DOHH2 (cell line): ENCODE measurements around the gene NEDD4L.

Experiments
- H3F3A ChIP-seq: fragments of 200-600 bp; sonication (generic), shearing (Covaris generic); 2 replicates; pipeline ENCODE4 v1.6.0; 2016; ENCODE audit warnings: antibody characterized with exemption, mild to moderate bottlenecking; ENCODE audit not compliant: control insufficient read depth, insufficient read depth
- H3K27ac ChIP-seq: fragments of 200-600 bp; sonication (generic); 2 replicates; pipeline ENCODE4 v1.5.1; 2014; ENCODE audit warnings: low read depth, mild to moderate bottlenecking, low read length, moderate library complexity
- H3K27me3 ChIP-seq: fragments of 200-600 bp; sonication (generic); 2 replicates; pipeline ENCODE4 v1.6.1; 2014; ENCODE audit warnings: mild to moderate bottlenecking, low read length, mixed read lengths; ENCODE audit not compliant: control insufficient read depth
- H3K36me3 ChIP-seq: fragments of 200-600 bp; sonication (generic); 2 replicates; pipeline ENCODE4 v1.6.1; 2014; ENCODE audit warnings: mild to moderate bottlenecking, low read length, moderate library complexity, mixed read lengths; ENCODE audit not compliant: control insufficient read depth
- H3K4me1 ChIP-seq: fragments of 200-600 bp; sonication (generic); 2 replicates; pipeline ENCODE4 v1.6.1; 2014; ENCODE audit warnings: mild to moderate bottlenecking, low read length, mixed read lengths; ENCODE audit not compliant: control insufficient read depth
- H3K4me2 ChIP-seq: fragments of 200-600 bp; sonication (generic); 2 replicates; pipeline ENCODE4 v1.6.0; 2014; ENCODE audit warnings: mild to moderate bottlenecking, low read length, moderate library complexity
- H3K4me3 ChIP-seq: fragments of 200-600 bp; sonication (generic); 2 replicates; pipeline ENCODE4 v1.5.1; 2014; ENCODE audit warnings: mild to moderate bottlenecking, low read length, mixed read lengths
- H3K79me2 ChIP-seq: fragments of 200-600 bp; sonication (generic); 2 replicates; pipeline ENCODE4 v1.6.1; 2014; ENCODE audit warnings: mild to moderate bottlenecking, low read length, mixed read lengths; ENCODE audit not compliant: control insufficient read depth
- H3K9me2 ChIP-seq: fragments of 200-600 bp; sonication (generic); replicated peaks from 2 replicates; pipeline ENCODE4 v1.6.1; 2014; ENCODE audit warnings: mild to moderate bottlenecking, low read length, mixed read lengths; ENCODE audit not compliant: control insufficient read depth
- H3K9me3 ChIP-seq: fragments of 200-600 bp; sonication (generic); 2 replicates; pipeline ENCODE4 v1.6.1; 2014; ENCODE audit warnings: antibody characterized with exemption, low read length, mixed read lengths; ENCODE audit not compliant: control insufficient read depth, insufficient read depth
- H4K20me1 ChIP-seq: fragments of 200-600 bp; sonication (generic); 2 replicates; pipeline ENCODE4 v1.6.0; 2014; ENCODE audit warnings: low read depth, mild to moderate bottlenecking, antibody characterized with exemption, low read length, moderate library complexity; ENCODE audit not compliant: control insufficient read depth, insufficient read depth
- CTCF ChIP-seq: fragments of 200-600 bp; sonication (generic); IDR thresholded peaks from one replicate; pipeline ENCODE4 v1.5.1; 2014; ENCODE audit warnings: antibody characterized with exemption, mild to moderate bottlenecking, low read depth, low read length; ENCODE audit not compliant: poor library complexity, severe bottlenecking
- EZH2phosphoT487 ChIP-seq: fragments of 200-600 bp; sonication (generic); IDR thresholded peaks from 2 replicates; pipeline ENCODE4 v1.6.1; 2017; ENCODE audit warnings: borderline replicate concordance, mild to moderate bottlenecking, antibody characterized with exemption, low read length, moderate library complexity, mixed read lengths

Gene NEDD4L

DNA sequence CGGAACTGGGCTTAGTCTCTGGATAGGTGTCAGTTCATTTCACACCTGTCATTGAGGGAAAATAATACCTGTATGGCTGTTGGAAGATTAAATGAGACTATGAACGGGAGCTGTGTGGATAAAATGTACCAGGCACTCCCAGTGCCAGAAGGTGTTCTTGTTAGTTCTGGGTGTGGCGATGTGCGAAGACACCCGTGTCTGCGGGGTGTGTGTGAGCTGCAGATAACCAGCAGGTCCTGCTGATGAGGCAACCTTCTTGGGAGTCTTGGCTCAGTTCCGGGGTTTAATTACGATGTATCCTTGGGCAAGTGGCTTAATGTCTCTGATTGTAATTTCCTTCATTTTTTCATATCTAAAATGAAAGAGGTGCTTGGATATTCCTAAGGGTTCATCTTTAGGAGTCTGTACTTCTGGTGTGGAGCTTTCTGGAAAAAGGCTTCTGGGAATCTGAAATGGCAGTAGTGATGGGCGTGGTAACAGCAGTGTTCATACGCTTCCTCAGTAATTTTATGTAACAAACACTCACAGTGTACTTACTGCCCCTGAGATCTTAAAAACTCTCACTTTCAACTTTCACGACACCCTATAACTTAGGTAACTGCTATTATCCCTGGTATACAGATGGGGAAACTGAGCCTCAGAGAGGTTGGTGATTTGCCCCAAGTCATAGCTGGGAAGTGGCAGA lies 35.0 kb downstream of the NEDD4L start:
- Histone ChIP-seq H3K27ac (no peak overlapping the region), H3K36me3 (no peaks in the 10 kb centered on the region), H3K27me3 (no peaks in the 10 kb centered on the region), H3K4me1 (no peaks in the 10 kb centered on the region), H3K79me2 (peaks cover 83% of the 10 kb centered on the region), H3K9me2 (no peaks in the 10 kb centered on the region), H4K20me1 (no peaks in the 10 kb centered on the region; the same call in 1 of the 2 replicates), H3K9me3 (no peaks in the 10 kb centered on the region), H3K4me2 (no peak overlapping the region), H3K4me3 (no peak overlapping the region), H3F3A (no peaks in the 10 kb centered on the region)
- TF ChIP-seq EZH2phosphoT487: no peak
- TF ChIP-seq CTCF: no peak

DNA sequence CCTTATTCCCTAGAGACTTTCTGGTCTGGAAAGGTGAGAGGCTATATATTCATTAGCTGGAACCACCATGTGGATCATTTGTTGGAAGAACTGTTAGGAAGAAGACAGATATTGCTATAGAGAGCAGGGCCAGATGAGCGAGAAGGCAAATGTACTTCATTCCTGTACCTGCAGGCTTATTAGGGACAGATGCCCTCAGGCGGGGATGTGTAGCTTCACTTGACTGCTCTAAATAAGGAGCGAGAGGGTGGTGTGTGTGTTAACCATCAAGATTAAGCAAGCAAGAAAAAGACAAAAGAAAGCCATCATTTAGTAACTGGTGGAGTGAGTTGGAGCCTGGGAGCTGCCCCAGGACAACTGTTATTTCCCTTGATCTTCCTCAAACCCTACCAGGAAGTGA lies 36.4 kb downstream of the NEDD4L start:
- no peaks in the 10 kb centered on the region for H3K27me3 ChIP-seq
- no peaks in the 10 kb centered on the region for H3K36me3 ChIP-seq
- H3K79me2 ChIP-seq: peaks cover 83% of the 10 kb centered on the region
- H3K4me1 ChIP-seq: no peaks in the 10 kb centered on the region
- no peak for TF ChIP-seq CTCF
- no peak for TF ChIP-seq EZH2phosphoT487
- no peak overlapping the region for H3K4me3 ChIP-seq
- H3K4me2 ChIP-seq: no peak overlapping the region
- no peaks in the 10 kb centered on the region for H3F3A ChIP-seq
- H3K27ac ChIP-seq: no peak overlapping the region
- H4K20me1 ChIP-seq: no peaks in the 10 kb centered on the region; the same call in 1 of the 2 replicates
- H3K9me2 ChIP-seq: no peaks in the 10 kb centered on the region
- no peaks in the 10 kb centered on the region for H3K9me3 ChIP-seq

DNA sequence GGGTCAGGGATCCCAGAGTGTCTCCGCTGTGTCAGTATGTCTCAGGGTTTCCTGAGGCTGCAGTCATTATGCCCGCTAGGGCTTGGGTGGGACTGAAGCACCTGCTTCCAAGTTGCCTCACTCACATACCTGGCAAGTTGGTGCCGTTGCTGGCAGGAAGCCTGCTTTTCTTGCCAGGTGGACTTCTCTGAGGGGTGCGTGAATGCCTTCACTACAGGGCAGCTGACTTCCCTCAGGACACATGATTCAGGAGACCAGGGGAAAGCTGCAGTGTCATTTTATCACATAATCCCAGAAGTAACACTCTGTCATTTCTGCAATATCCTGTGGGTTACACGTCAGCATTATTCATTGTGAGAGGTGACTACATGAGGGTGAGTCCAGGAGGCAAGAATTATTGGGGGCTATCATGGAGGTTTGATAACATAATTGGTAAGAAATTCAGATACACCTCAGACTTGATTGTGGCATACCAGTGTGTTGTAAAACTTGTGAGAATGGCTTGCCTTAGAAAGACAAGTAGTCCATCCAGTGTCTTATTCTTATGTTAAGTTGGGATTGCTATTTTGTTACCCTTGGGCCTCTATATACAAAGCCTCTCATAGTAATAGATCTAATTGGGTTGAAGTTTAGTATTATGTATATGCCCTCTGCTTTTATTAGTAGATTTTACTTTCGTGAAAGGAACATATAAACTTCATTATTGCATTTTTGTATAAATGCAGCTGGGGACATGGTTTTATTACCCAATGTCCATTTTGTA lies 44.1 kb downstream of the NEDD4L start:
- Histone ChIP-seq H3K9me3 (no peaks in the 10 kb centered on the region), H4K20me1 (0 out of 2 replicates have a peak, but pooled peaks cover 5% of the 10 kb centered on the region), H3K27me3 (no peaks in the 10 kb centered on the region), H3K9me2 (no peaks in the 10 kb centered on the region), H3K4me1 (peaks cover 20% of the 10 kb centered on the region), H3K4me2 (no peak overlapping the region), H3F3A (no peaks in the 10 kb centered on the region), H3K27ac (no peak overlapping the region), H3K36me3 (no peaks in the 10 kb centered on the region), H3K4me3 (no peak overlapping the region), H3K79me2 (peaks cover 64% of the 10 kb centered on the region)
- TF ChIP-seq CTCF (no peak), EZH2phosphoT487 (no peak)
